Duodenal mucosa (tissue), 2 donors: ENCODE results near the gene GART.

Source experiments
- H3K27ac ChIP-seq: one replicate; pipeline ENCODE4 v1.7.0; 2013; ENCODE audit warnings: low read depth, low read length
- H3K27me3 ChIP-seq, 2 donors: one replicate each; pipeline ENCODE4 v1.7.0; 2013; ENCODE audit warnings: low read length in 2 of 2, control low read depth in 1 of 2; ENCODE audit not compliant: insufficient read depth in 2 of 2, control insufficient read depth in 1 of 2
- H3K36me3 ChIP-seq, 2 donors: one replicate each; pipeline ENCODE4 v1.7.0; 2013; ENCODE audit warnings: low read length in 2 of 2, control low read depth in 1 of 2; ENCODE audit not compliant: insufficient read depth in 2 of 2, control insufficient read depth in 1 of 2
- H3K4me1 ChIP-seq, 2 donors: one replicate each; pipeline ENCODE4 v1.7.0; 2013; ENCODE audit warnings: low read length in 2 of 2, control low read depth in 1 of 2; ENCODE audit not compliant: insufficient read depth in 2 of 2, control insufficient read depth in 1 of 2
- H3K4me3 ChIP-seq, 2 donors: one replicate each; pipeline ENCODE4 v1.7.0; 2013; ENCODE audit warnings: low read length in 2 of 2, low read depth in 1 of 2
- H3K9ac ChIP-seq, 2 donors: one replicate each; pipeline ENCODE4 v1.7.0; 2013; ENCODE audit warnings: low read length in 2 of 2, low read depth in 1 of 2
- H3K9me3 ChIP-seq, 2 donors: one replicate each; pipeline ENCODE4 v1.7.0; 2013; ENCODE audit warnings: low read length in 2 of 2, control low read depth in 1 of 2; ENCODE audit not compliant: control insufficient read depth in 1 of 2

Gene GART

DNA sequence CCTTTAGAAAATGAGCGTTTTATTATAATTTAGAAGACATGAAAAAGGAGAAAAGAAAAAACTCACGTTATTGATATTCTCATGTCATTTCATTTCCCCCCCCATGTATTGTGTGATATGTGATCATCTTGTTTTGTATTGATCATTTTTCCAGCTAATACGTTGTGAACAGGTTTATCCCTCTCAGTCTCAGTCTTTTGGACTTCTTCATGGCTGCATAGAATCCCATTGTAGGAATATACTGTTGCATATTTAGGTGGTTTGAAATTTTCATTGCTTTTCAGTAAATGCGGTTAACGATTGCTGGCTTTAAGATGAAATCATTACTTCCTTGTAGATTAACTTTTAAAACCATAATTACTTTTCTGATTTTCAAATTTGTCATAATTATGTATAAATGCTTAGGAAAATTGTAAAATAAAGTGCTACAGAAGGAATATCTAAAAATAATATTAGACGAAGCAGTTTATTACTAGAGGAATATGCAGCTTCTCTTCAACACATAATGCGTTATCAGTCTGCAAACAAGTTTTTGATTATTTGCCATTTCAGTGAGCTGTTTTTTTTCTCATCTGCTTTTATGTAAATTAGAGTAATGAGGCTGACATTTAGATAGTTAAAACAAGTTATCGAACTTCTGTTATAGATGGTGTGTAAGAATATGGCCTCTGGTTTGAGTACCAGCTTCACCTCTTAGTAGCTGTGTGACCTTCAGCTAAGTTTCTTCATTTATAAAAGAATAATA, 2.7 kb upstream of the GART start:
- Histone ChIP-seq H3K27me3 (no peaks in the 10 kb centered on the region), H3K27ac (no peak overlapping the region), H3K9me3 (no peaks in the 10 kb centered on the region), H3K9ac (peak overlapping the region; percentile 97), H3K4me1 (peaks cover 20 to 23% of the 10 kb centered on the region in 2 donors), H3K36me3 (peaks cover 8 to 23% of the 10 kb centered on the region in 2 donors), H3K4me3 (peak overlapping the region; percentile 85 to 90)

- H3K4me1 ChIP-seq: peaks cover 20 to 23% of the 10 kb centered on the region in 2 donors
- H3K36me3 ChIP-seq: peaks cover 3 to 15% of the 10 kb centered on the region in 2 donors
- no peaks in the 10 kb centered on the region for H3K9me3 ChIP-seq
- H3K27ac ChIP-seq: peak overlapping the region; percentile 97
- H3K4me3 ChIP-seq: peak overlapping the region; percentile 85 to 90
- H3K9ac ChIP-seq: peak overlapping the region; percentile 97
- H3K27me3 ChIP-seq: no peaks in the 10 kb centered on the region
These were observed 1.7 kb upstream of the GART start for GRCh38 chr21:33543505-33544129.

- Histone ChIP-seq H3K27ac (peak within 1 kb of the TSS; percentile 97), H3K36me3 (peaks cover 3 to 15% of the 10 kb centered on the region in 2 donors), H3K9ac (peak within 1 kb of the TSS; percentile 97), H3K4me3 (peak within 1 kb of the TSS; percentile 85 to 90), H3K27me3 (no peaks in the 10 kb centered on the region), H3K9me3 (no peaks in the 10 kb centered on the region), H3K4me1 (peaks cover 20 to 23% of the 10 kb centered on the region in 2 donors)
These were observed 955 bp upstream of the GART start, which contains the start of gene SON for GRCh38 chr21:33542640-33543504. TSS of gene SON (plus strand) at chr21:33543038. CDS start at chr21:33543093, 55 bp downstream.

DNA sequence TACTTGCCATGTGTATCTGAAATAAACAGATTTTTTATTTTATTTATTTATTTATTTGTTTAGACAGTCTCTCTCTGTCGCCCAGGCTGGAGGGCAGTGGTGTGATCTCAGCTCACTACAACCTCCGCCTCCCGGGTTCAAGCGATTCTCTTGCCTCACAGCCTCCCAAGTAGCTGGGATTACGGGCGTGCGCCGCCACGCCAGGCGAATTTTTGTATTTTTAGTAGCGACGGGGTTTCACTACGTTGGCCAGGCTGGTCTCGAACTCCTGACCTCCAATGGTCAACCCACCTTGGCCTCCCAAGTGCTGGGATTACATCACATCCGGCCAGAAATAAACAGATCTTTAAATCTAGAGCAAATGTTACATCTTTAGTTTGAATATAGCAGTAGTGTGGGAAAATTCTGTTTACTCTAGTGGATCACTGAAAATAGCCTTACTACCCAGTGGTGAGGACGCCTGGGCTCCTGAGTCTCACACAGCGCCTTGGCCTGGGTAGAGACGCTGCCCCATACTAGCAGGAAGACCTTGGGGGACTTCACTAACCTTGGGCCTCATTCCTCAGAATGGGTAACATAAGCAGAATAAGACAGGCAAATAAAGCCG, 709 bp downstream of the GART start:
- Histone ChIP-seq H3K27ac (peak overlapping the region; percentile 96), H3K4me3 (peak overlapping the region; percentile 85 to 90), H3K9me3 (no peaks in the 10 kb centered on the region), H3K36me3 (peaks cover 11 to 21% of the 10 kb centered on the region in 2 donors), H3K27me3 (no peaks in the 10 kb centered on the region), H3K9ac (peak overlapping the region; percentile 97), H3K4me1 (peaks cover 20 to 23% of the 10 kb centered on the region in 2 donors)

DNA sequence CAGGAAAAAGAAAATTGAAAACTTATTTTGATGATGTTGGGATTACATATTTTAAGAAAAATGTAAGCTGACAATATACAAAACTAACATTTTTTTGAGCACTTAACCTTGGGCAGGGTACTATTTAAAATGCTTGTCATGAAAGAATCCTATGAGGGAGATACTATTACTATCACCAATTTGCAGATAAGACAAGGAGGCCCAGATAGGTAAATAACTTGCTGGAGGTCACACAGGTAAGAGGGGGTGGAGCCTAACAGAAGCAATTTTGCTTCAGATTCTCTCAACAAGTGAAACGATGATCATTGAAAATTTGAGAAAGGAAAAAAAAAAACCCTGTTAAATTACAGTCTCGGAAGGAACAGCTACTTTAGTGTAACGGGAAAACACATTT, 1.2 kb downstream of the GART start:
- no peak overlapping the region for H3K9ac ChIP-seq
- no peak overlapping the region for H3K4me3 ChIP-seq
- peaks cover 19 to 23% of the 10 kb centered on the region in 2 donors for H3K4me1 ChIP-seq
- H3K27ac ChIP-seq: no peak overlapping the region
- H3K9me3 ChIP-seq: no peaks in the 10 kb centered on the region
- peaks cover 15 to 26% of the 10 kb centered on the region in 2 donors for H3K36me3 ChIP-seq
- H3K27me3 ChIP-seq: no peaks in the 10 kb centered on the region

DNA sequence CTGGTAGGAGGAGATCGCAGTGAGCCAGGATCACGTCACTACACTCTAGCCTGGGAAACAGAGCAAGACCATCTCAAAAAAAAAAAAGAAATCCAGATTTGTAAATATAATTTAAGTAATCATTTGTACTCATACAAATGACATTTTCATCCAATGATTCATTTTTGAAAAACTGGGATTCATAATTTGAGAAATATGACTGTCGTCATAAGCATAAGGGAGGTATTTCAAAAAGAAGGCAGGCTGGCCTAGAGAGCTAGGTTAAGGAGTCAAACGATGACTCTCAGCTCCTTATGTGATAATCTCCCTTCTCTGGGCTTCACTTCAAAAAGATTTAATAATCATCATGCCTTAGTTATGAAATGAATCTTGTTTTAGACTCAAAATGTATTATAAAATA, 2.3 kb downstream of the GART start:
- Histone ChIP-seq H3K9ac (no peak overlapping the region), H3K36me3 (peaks cover 24 to 35% of the 10 kb centered on the region in 2 donors), H3K27me3 (no peaks in the 10 kb centered on the region), H3K27ac (no peak overlapping the region), H3K4me1 (peaks cover 13 to 16% of the 10 kb centered on the region in 2 donors), H3K4me3 (no peak overlapping the region), H3K9me3 (no peaks in the 10 kb centered on the region)

GRCh38 chr21:33537212-33537611, 4.7 kb downstream of the GART start:
- Histone ChIP-seq H3K27me3 (no peaks in the 10 kb centered on the region), H3K9ac (no peak overlapping the region), H3K27ac (no peak overlapping the region), H3K9me3 (no peaks in the 10 kb centered on the region), H3K4me3 (no peak overlapping the region), H3K36me3 (peaks cover 31 to 55% of the 10 kb centered on the region in 2 donors), H3K4me1 (peaks cover 11 to 13% of the 10 kb centered on the region in 2 donors)

GRCh38 chr21:33531007-33531406, 10.9 kb downstream of the GART start:
- peaks cover 47 to 85% of the 10 kb centered on the region in 2 donors for H3K36me3 ChIP-seq
- H3K27ac ChIP-seq: no peak overlapping the region
- H3K9ac ChIP-seq: no peak overlapping the region
- no peaks in the 10 kb centered on the region for H3K27me3 ChIP-seq
- H3K4me1 ChIP-seq: no peaks in the 10 kb centered on the region
- no peak overlapping the region for H3K4me3 ChIP-seq
- no peaks in the 10 kb centered on the region for H3K9me3 ChIP-seq

DNA sequence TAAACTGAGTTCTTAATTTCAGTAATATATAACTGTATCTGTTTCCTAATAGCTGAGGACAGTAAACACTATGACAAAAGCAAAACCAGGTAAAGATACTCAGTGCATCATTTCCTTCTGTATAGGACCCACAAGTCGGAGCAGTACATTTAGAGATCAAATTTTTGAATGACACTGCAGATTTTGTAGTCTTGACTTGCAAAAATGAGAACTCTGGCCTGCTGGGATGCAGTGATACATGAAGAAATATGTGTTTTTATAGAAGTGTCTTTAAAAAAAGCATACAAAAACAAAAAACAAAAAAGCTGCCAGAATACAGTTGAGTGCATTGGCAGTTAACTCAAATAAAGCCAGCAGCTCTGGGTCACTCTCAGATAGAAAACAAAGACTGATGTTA, 19.0 kb downstream of the GART start:
- peaks cover 25 to 48% of the 10 kb centered on the region in 2 donors for H3K36me3 ChIP-seq
- H3K9ac ChIP-seq: no peak overlapping the region
- no peak overlapping the region for H3K27ac ChIP-seq
- H3K4me1 ChIP-seq: no peaks in the 10 kb centered on the region
- H3K4me3 ChIP-seq: no peak overlapping the region
- H3K27me3 ChIP-seq: no peaks in the 10 kb centered on the region
- H3K9me3 ChIP-seq: no peaks in the 10 kb centered on the region
